HG02763 (cell line): ENCODE measurements around the gene DTNBP1.
"Not testable (repeated sequence)": the region's sequence is repeated elsewhere in the genome, so short reads cannot be mapped to it uniquely, and the experiment has no call there.

Experiments
- ATAC-seq: cut with Tn5 transposase; IDR thresholded peaks from one replicate; pipeline ENCODE4 v1.9.1; 2021; ENCODE audit warnings: mild to moderate bottlenecking, moderate library complexity; ENCODE audit not compliant: unreplicated experiment

Gene DTNBP1

GRCh38 chr6:15672291-15672690, 9.5 kb upstream of the DTNBP1 start:
- no peak for ATAC-seq

GRCh38 chr6:15668918-15669317, 6.1 kb upstream of the DTNBP1 start:
- ATAC-seq: no peak

GRCh38 chr6:15666896-15667295, 4.1 kb upstream of the DTNBP1 start:
- ATAC-seq: not testable (repeated sequence)

- ATAC-seq: no peak
Observed at GRCh38 chr6:15665237-15665636, 2.4 kb upstream of the DTNBP1 start.

GRCh38 chr6:15663130-15663871, 473 bp upstream of the DTNBP1 start:
- no peak for ATAC-seq

- no peak for ATAC-seq
Observed at GRCh38 chr6:15661853-15662325, 939 bp downstream of the DTNBP1 start.

GRCh38 chr6:15659181-15659580, 3.6 kb downstream of the DTNBP1 start:
- ATAC-seq: no peak

- ATAC-seq: peak; percentile 24
Observed at GRCh38 chr6:15658181-15658744, 4.6 kb downstream of the DTNBP1 start.

GRCh38 chr6:15657290-15657689, 5.5 kb downstream of the DTNBP1 start:
- no peak for ATAC-seq

GRCh38 chr6:15656145-15656544, 6.7 kb downstream of the DTNBP1 start:
- ATAC-seq: no peak

- ATAC-seq: no peak
Observed at GRCh38 chr6:15654250-15654649, 8.6 kb downstream of the DTNBP1 start.

GRCh38 chr6:15653581-15653980, 9.2 kb downstream of the DTNBP1 start:
- no peak for ATAC-seq

- not testable (repeated sequence) for ATAC-seq
Observed at GRCh38 chr6:15650004-15650559, 12.7 kb downstream of the DTNBP1 start.

- no peak for ATAC-seq
Observed at GRCh38 chr6:15644904-15645303, 17.9 kb downstream of the DTNBP1 start.

- ATAC-seq: no peak
Observed at GRCh38 chr6:15643542-15643941, 19.3 kb downstream of the DTNBP1 start.

- ATAC-seq: no peak
Observed at GRCh38 chr6:15642276-15642675, 20.6 kb downstream of the DTNBP1 start.

- ATAC-seq: no peak
Observed at GRCh38 chr6:15638373-15638772, 24.5 kb downstream of the DTNBP1 start.

- no peak for ATAC-seq
Observed at GRCh38 chr6:15631432-15631831, 31.4 kb downstream of the DTNBP1 start.

- no peak for ATAC-seq
Observed at GRCh38 chr6:15630202-15630601, 32.6 kb downstream of the DTNBP1 start.

GRCh38 chr6:15629487-15629886, 33.3 kb downstream of the DTNBP1 start:
- ATAC-seq: no peak

- no peak for ATAC-seq
Observed at GRCh38 chr6:15628499-15629131, 34.2 kb downstream of the DTNBP1 start.

GRCh38 chr6:15627821-15628220, 35.0 kb downstream of the DTNBP1 start:
- no peak for ATAC-seq
